CD4-positive, alpha-beta T cell treated with Interleukin-21 for 1 hour (primary cell): ENCODE measurements around the gene RRM2.

Experiments
- DNase-seq: peaks from one replicate; pipeline ENCODE4 v3.0.0-alpha.2; 2020

Gene RRM2

DNA sequence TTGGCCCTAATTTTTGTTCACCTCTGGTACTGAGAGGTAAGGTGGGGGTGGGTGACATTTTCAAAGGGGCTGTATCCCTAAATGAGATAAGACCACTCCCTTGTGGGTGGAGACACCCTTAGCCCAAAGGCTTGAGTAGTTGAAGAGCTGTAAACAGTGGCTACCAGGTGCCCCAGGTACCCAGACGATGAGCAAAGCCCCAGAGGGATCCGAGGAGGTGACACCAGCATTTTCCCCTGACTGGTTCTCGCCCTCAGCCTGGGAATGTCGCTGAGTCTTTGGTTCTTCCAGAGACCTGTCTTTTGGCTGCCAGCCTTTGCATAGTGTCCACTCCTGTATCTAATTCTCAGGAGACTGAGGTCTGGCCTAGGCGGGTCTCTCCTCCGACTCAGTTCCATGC, 36.5 kb downstream of the RRM2 start:
- no peak for DNase-seq

DNA sequence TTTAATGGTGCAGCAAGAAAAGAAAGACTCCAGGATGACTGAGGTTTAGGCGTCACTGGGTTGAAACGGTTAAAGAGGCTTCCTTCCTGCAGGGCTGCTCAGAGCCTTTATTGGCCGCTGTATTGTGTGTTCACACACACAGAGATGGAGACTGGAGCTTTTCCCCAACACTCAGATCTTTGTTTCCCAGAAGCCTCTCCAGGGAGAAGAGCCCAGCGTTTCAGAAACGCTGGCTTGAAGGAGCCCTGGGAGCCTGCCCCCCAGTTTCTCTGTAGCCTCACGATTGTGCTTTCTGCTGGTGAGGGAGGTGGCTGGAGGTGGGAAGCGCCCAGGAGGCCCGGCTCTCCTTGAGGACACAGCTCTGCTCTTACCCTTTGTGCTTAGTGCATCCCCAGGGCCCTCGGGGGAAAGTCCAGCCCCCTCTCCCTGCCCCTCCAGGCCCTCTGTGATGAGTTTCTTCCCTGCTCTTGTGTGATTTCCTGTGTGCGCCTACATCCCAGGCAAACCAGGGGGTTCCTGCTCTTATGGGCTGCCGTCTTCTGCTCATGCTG, 37.1 kb downstream of the RRM2 start:
- no peak for DNase-seq

DNA sequence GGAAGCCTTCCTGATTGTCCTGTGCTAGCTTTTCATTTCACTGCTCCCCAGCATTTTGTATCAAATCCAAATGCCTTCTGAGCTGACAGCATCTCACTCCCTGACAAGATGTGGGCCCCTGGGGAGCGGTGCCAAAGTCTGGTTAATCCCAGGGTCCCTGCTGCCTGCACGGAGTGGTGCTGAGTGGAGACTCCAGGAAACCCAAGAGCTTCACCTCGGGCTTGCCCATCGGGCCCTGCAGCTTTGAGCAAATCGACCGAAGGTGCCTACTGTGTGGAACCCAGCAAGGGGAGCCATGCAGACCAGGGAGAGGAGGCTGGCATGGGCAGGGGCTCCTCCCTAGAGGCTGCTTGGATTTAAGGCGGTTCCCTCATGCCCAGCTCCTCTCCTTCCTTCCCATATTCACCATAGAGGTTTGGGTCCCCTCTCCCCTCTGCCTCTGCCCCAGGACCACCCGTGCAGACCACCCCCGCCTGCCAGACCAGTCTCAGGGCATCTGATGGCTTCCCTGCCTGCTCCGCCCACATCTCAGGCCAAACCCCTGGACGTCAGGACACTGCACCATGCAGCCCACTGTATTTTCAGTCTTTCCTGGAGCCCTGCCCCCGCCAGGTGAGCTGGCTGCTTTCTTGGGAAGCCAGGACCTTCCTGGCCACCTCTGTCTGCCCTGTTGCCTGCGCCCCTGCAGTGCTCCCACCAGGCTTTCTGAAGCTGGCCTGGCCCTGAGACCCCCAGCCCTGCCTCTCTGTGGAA, 37.8 kb downstream of the RRM2 start:
- DNase-seq = no peak

GRCh38 chr2:10161206-10161931, 38.8 kb downstream of the RRM2 start:
- DNase-seq = no peak

- DNase-seq = no peak
Measured at GRCh38 chr2:10161961-10162441, 39.5 kb downstream of the RRM2 start.

DNA sequence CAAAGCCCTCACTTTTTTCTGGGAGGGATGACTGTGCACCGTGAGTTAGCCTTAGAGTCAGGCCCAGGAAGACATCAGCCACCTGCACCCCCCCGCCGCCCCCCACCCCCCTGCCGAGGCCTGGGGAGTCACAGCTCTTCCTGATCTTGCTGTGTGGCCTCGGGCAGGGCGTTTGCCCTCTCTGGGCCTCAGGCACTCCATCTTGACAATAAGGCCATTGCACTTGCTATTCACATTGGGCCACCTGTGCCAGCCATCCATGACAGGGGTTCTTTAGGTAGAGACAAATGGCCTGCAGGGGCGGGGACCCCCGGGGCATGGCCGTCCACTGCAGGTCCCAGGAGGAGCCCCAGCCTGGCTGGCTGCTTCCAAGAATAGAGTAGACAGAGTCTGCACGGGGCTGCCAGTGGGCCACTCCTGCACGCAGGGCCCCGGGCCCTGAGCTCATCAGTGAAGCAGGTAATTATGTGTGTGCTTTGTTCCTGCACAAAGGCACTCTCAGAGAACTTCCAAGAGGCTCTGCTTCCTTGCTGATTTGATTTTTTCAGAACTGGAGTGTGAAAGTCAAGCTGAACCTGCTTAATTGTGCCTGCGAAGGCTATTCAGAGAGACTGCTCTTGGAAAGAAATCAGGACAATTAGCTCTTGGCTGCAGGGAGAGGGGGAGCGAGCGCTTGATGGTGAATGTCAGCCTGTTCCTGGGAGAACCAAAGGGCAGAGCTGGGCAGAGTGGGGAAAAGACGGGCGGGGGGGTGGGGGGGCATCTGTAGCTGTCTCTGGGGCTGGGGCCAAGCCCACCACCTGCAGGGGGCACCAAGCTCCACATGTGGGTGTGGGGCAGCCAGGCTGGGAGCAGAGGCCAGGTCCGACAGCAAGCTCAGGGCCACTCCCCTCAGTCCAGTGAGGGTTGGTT, 40.3 kb downstream of the RRM2 start:
- no peak for DNase-seq

DNA sequence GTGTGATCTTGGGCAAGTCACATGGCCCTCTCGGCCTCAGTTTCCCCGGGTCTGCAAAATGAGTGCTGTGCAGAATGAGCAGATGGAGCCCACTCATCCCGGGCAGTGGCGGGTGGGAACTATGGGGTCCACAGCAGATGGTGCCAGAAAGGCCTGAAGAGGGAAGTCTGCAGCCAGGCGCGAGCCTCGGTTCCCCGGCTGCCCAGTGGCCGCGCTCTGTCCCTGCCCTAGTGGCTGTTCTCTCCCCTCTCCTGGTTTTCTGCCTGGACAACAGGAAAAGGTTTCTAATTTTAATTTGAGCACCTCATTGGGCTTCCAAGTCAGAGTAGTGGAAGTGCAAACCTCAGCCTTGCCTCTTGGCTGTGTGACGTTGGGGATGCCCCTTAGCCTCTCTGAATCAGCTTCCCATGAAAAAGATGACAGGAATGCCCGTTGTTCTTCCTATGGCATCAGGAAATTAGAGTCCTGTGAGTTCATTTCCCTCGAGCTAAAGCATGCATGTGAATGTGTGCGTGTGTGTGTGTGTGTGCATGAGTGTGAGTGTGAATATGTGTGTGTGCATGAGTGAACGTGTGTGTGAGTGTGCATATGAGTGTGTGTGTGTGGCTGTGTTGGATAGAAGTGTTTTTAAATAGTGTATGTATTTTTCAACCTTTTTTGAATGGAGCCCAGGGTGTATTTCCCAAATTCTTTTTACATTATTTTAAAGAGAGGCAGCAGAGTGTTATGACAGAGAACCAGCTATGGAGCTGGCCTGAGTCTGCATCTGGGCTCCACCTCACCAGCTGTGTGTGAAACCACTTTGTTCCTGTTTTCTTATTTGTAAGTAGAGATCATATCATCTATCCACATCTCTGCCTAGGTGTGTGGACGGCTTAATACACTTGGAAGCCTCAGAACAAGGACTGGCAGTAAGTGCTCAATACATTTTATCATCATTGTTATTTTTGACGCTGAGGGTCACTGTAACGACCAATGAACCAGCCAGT, 41.3 kb downstream of the RRM2 start:
- DNase-seq = no peak

- DNase-seq = no peak
Measured at GRCh38 chr2:10164601-10165000, 42.1 kb downstream of the RRM2 start.

DNA sequence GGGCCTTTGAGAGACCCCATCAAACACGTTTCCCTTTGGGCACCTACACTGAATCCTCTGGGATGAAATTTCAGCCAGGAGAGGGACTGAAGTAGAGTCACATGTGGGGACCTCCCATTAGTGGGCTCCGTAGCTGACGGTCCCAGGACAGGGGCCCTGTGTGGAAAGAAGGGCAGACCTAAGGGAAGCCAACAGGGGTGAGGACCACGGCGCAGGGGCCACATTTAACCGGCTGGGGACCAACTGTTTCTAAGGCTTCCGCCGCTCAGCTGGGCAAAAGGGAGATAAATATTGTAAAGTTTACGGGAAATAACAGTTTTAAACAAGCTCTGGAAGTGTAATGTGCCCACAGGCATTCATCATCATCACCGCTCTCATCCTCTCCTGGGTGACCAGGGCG, 42.7 kb downstream of the RRM2 start:
- DNase-seq = no peak

- DNase-seq = no peak
Measured at GRCh38 chr2:10165861-10166675, 43.5 kb downstream of the RRM2 start.

DNA sequence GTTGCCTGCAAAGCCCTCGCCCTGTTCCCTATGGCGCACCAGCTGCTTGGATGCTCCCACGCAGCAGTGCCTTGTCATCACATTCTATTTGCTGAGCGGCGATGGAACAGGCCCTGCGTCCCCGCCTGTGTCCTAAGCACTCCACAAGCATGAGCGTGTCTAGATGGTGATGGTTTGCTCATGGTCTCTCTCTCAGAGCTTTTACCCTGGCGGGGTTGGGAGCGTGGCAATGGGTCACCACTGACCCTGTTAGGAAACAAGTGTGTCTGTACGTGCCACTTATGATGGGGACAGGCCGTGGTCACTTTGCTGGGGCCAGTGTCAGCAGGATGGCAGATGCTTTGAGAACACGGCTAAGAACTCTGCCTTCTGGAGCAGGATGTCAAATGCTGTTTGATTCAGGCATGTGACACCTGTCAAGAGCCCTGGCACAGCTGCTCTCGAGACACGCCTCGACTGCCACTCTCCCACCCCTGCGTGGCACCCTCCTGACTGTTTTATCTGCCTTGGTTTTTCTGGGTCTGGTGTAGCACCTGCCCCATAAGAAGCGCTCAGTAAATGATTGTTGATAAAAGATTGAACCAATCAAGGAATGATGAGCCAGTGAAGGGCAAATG, 44.2 kb downstream of the RRM2 start:
- DNase-seq = no peak

DNA sequence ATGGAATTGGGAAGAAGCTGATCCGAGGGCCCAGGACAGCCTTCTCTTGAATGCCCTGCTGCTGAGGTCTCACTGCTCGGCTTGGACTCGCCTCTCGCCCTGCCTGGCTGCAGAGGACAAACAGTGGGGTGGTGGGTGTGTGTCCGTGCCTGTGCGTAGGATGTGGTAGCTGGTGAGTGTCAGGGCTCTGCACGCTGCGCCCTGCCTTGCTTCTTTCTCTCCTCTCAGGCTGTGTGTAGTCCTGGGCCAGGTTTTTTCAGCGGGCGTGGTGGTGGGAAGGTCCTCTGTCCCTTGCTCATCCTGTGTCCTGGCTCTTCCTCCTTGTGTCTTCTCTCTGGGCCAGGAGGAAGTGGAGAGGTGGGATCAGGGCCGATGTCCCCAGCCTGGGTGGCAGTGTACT, 44.8 kb downstream of the RRM2 start:
- no peak for DNase-seq

GRCh38 chr2:10168221-10168620, 45.7 kb downstream of the RRM2 start:
- no peak for DNase-seq

DNA sequence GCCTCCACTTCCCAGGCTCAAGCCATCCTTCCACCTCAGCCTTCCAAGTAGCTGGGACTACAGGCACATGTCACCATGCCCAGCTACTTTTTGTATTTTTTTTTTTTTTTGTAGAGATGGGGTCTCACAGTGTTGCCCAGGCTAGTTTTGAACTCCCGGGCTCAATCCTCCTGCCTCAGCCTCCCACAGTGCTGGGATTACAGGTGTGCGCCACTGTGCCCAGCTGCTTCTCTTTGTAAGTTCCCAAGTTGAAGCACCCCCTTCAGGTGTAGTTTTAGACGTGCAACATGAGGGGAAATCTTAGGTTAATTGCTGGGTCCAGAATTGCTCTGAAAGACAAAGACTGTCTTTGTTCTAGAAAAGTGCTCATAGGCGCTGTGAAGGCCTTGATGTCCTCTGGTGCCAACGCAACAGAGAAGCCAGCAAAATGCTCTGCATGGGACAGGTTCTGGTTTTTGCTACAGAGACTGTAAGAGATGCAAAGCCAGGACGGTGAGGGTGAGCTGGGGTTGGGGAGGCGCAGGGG, 46.6 kb downstream of the RRM2 start:
- no peak for DNase-seq

- DNase-seq = no peak
Measured at GRCh38 chr2:10169581-10169980, 47.0 kb downstream of the RRM2 start.

DNA sequence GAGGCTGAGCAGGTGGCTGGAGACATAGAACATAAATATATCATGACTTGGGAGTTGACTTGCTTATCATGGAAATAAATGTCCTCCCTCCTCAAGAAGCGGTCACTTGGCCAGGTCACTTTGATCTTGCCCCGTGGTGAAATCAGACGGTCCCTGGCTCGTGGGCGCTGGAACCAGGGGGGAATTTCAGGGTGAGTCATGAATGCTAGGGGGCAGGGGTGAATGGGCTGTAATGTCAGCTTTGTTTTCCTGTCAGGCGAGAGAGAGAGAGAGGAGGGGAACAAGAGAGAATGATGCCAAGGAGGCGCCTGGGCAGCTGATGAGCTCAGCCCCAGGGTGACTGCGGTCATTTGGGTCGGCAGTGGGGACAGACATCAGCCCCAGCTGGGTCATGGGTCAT, 47.7 kb downstream of the RRM2 start:
- no peak for DNase-seq

- DNase-seq = no peak
Measured at GRCh38 chr2:10171006-10171800, 48.7 kb downstream of the RRM2 start.

DNA sequence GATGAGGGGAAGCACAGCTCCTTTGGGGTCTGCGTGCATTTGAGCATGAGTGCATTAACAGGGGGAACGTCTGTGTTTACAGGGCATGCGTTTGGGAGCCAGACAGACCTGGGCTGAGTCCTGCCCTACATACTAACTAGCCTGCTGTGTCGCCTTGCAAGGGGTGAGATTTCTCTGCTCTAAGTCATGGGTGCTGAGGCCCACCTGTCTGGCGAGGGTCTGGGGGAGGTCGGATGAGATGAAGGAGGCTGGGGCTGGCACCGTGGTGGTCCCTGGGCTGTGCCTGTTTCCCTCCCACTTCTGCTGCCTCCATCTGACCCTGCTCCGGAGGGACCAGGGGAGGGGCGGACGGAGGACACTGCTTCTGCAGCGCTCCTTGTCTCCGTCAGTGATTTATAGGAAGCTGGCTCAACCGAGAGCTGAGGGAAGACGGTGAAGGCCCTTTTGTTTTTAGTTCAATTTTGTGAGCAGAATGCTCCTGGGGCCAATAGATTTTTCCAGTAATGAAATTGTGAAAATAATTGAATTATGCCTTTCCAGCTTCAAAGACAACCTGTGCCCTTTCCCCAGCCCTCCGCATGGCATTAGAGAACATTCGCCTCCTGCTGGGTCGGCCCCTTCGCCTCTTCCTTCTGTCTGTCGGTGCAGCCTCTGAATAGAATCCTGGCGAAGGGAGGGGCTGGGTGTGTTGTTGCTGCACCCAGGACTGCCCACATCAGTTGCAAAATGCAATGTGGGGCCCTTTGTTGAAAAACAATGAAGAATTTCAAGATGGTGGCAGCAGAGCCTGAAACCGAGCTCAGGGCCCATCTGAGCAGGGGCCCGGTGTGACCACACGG, 49.7 kb downstream of the RRM2 start:
- no peak for DNase-seq
